ENCODE measurements around the gene PHYH.

- TF ChIP-seq CTCF (conservative IDR thresholded peaks at IDR 0.05; ENCODE audit: low read depth, low read length) (no peak), MXI1 (IDR thresholded peaks at IDR 0.05; ENCODE audit: borderline replicate concordance, low read depth, low read length) (no peak), POLR2A (IDR thresholded peaks at IDR 0.05; ENCODE audit: low read depth, low read length) (no peak), RFX5 (IDR thresholded peaks at IDR 0.05; ENCODE audit: low read depth, low read length) (no peak)
Measured at GRCh38 chr10:13234172-13234571, 65.7 kb downstream of the PHYH start, which contains the start of gene UCMA.
